Measurements from ENCODE around the gene B3GNT5.

DNA sequence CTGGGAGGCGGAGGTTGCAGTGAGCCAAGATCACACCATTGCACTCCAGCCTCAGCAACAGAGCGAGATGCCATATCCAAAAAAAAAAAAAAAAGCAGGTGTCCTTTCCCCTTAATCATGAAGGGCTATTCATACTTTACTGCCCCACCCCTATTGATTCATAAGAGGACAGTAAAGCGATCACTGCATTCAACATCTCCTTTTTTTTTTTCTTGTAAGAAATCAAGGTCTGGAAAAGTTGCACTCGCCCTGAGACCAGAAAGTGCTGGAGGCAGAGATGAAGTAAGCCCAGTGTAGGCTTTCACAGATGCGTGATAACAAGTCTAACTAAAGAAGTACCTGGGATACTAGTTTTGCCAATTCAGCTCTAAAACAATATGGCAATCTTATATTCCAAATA, 24.2 kb downstream of the B3GNT5 start:
- TF ChIP-seq POLR2A (IDR thresholded peaks at IDR 0.05) = no peak
- TF ChIP-seq, protein P1, sequence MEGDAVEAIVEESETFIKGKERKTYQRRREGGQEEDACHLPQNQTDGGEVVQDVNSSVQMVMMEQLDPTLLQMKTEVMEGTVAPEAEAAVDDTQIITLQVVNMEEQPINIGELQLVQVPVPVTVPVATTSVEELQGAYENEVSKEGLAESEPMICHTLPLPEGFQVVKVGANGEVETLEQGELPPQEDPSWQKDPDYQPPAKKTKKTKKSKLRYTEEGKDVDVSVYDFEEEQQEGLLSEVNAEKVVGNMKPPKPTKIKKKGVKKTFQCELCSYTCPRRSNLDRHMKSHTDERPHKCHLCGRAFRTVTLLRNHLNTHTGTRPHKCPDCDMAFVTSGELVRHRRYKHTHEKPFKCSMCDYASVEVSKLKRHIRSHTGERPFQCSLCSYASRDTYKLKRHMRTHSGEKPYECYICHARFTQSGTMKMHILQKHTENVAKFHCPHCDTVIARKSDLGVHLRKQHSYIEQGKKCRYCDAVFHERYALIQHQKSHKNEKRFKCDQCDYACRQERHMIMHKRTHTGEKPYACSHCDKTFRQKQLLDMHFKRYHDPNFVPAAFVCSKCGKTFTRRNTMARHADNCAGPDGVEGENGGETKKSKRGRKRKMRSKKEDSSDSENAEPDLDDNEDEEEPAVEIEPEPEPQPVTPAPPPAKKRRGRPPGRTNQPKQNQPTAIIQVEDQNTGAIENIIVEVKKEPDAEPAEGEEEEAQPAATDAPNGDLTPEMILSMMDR (IDR thresholded peaks at IDR 0.05 in 4 of 5, conservative IDR thresholded peaks at IDR 0.05 in 1 of 5) = no peak

All from gastrocnemius medialis (tissue), 4 donors.